ENCODE data around the gene SCYGR1. TPM values are rescaled to one million over a fixed set of nuclear protein-coding genes. Genes with fewer than 3 reads are reported as not detected.
"Not testable (repeated sequence)": the region's sequence is repeated elsewhere in the genome, so short reads cannot be mapped to it uniquely, and the experiment has no call there.

The SCYGR1 gene
- total RNA-seq, 1 donor, result not detected

GRCh38 chr2:227404585-227405271 is 17.0 kb upstream of the SCYGR1 start:
- no peak for DNase-seq (ENCODE audit: low read depth in 2 of 3, low spot score in 2 of 3)

DNA sequence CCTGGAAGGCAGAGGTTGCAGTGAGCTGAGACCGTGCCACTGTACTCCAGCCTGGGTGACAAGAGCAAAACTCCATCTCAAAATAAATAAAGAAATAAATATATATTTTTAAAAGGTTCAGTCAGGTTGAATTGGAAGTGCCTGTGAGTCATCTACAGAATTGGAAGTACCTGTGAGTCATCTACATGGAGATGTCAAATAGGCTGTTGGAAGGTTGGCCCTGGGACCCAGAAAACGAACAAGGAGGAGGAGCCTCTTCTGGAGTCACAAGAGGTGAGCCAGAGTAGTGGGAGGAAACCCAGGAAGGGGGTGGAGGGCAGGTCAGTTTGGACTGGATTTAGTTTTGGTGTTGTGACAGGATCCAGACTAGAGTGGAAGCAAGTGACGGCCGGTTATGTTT is 15.2 kb upstream of the SCYGR1 start:
- no peak for DNase-seq (ENCODE audit: low read depth in 2 of 3, low spot score in 2 of 3)

DNA sequence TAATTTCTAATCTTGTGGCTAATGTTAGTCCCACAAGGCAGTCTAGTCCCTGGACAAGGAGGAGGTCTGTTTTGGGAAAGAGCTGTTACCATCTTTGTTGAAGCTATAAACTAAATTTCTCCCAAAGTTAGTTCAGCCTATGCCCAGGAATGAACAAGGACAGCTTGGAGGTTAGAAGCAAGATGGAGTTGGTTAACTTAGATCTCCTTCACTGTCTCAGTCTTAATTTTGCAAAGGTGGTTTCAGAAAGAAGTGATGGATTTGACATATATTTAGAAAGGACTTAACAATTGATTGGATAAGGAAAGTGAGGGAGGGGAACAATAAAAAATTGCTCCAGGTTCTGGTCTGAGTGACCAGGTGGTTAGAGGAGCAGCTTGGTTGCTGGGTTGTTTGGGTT is 14.6 kb upstream of the SCYGR1 start:
- DNase-seq (ENCODE audit: low read depth in 2 of 3, low spot score in 2 of 3), result no peak

DNA sequence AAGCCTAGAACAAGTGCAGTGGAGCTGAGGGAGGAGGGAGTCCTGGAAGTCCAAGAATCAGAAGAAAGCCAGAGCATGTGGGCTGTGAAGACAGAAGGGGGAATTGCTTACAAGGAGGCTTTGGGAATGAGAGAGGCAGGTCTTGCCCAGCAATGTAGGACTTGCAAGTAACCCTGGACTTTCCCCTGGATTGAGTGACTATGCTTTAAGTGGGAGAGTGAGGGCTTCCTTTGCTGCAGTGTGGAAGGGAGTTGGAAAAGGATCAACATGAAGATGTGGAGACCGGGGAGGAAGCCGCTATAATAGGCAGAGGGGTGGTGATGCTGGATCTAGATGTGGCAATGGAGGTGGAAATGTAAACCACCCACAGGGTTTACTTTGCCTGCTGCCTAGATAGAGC is 13.8 kb upstream of the SCYGR1 start:
- no peak for DNase-seq (ENCODE audit: low read depth in 2 of 3, low spot score in 2 of 3)

GRCh38 chr2:227398684-227399670 is 11.2 kb upstream of the SCYGR1 start:
- no peak for DNase-seq (ENCODE audit: low read depth in 2 of 3, low spot score in 2 of 3)

DNA sequence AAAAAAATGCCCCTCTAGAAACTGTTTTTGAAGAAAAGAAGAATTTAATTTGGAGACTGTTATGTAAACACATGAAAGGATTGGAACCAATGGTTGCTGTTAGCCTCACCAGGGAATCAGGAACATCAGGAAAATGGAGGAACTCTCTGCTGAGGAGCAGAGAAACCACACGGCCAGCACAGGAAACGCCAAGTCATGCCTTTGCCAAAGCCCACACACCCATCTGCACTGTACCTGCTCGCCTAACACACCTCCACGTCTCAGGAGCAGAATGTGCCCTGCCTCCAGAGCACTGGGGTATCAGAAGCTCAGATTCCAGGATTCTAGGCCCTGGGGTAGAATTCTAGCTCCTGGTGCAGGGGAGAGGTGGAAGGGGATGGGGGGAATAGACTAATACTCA is 9.8 kb upstream of the SCYGR1 start:
- DNase-seq (ENCODE audit: low read depth in 2 of 3, low spot score in 2 of 3), result no peak

GRCh38 chr2:227395556-227395955 is 7.8 kb upstream of the SCYGR1 start:
- no peak for DNase-seq (ENCODE audit: low read depth in 2 of 3, low spot score in 2 of 3)

GRCh38 chr2:227394401-227394800 is 6.7 kb upstream of the SCYGR1 start:
- peak in 2 of 3 donors; percentile 26 to 59 for DNase-seq (ENCODE audit: low read depth in 2 of 3, low spot score in 2 of 3)

GRCh38 chr2:227390468-227391256 is 2.9 kb upstream of the SCYGR1 start:
- no peak for DNase-seq (ENCODE audit: low read depth in 2 of 3, low spot score in 2 of 3)

- no peak for DNase-seq (ENCODE audit: low read depth in 2 of 3, low spot score in 2 of 3)
Observed at GRCh38 chr2:227389661-227390060, 1.9 kb upstream of the SCYGR1 start.

DNA sequence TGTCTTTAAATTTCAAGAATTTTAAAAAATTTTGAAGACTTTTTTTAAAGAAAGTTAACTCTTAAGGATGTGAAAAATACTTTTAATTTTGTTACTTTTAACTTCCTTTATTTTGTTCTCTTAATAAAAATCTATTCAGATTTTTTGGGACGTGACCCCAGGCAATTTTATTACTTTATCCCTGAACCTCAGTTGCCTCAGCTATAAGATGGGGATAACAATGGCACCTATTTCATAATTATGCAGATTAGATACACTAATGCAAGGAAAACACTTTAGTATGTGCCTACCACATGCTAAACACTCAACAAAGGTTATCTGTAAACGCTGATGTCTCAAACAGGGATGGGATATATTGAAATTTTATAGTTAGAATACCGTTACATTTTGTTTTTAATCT is 1.5 kb upstream of the SCYGR1 start:
- DNase-seq (ENCODE audit: low read depth in 2 of 3, low spot score in 2 of 3), result no peak

DNA sequence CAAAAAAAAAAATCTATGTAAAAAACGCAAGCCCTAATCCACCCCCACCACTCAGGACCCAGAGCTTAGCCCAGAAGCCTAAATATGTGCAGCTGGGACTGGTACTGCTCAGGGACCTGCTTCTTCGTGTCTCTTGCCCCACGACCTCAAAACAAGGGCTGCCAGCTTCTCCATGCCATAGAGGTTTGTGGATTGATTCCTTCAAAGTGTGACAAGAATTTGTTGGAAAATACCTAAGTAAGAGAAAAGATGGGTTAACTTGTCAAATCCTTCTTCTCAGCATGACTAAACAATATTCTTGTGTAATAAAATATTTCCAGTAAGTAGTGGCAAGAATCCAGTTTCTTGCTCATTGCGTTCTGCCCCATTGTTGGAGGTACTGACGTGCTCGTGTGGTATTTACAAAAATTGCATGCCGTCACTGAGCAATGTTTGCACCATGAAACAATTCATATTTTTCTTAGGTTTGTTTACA is 825 bp upstream of the SCYGR1 start:
- no peak for DNase-seq (ENCODE audit: low read depth in 2 of 3, low spot score in 2 of 3)

DNA sequence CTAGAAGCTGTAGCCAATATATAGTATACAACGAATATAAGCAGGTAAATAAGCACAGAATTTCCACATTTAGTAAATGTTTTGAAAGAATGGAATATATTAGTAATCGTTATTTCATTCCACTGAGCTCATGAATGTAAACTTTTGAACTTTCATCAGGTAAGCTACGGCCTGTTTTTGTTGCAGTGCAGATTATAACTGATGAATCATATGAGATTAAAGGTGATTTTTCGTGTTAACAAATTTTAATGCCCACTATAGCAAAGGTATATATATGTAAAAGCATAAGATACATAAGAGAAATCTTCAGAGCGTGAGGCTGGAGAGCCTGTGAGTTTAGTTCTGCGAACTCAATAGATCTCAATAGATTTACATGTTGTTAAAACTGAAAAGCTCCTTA is 1.1 kb downstream of the SCYGR1 start:
- DNase-seq (ENCODE audit: low read depth in 2 of 3, low spot score in 2 of 3), result no peak

- DNase-seq (ENCODE audit: low read depth in 2 of 3, low spot score in 2 of 3), result no peak
Observed at GRCh38 chr2:227383686-227384085, 4.1 kb downstream of the SCYGR1 start.

- not testable (repeated sequence) for DNase-seq (ENCODE audit: low read depth in 2 of 3, low spot score in 2 of 3)
Observed at GRCh38 chr2:227382241-227382835, 5.4 kb downstream of the SCYGR1 start.

DNA sequence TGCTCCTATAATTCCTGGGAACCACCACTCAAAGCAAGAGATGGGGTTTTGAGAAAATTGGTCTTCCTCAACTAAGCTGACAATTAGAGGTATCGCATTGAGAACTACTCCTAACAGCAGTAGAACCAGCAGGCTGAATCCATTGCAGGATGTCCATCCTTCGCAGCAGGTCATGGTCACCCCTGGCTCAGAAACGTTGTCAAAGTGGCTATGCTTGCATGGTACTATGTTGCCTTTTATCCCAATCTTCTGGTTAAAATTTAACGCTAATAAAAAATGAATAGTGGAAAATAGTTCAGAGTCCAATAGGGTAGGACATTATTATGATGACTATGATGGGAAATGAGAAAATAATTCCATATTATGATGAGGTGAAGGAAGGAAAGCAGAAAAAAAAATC is 8.7 kb downstream of the SCYGR1 start, which contains the start of gene TM4SF20:
Gene TM4SF20, minus strand, starts transcription at position 212 of the 400 bp plus-strand sequence. Its CDS starts 38 bp downstream, at position 174.
- no peak for DNase-seq (ENCODE audit: low read depth in 2 of 3, low spot score in 2 of 3)

GRCh38 chr2:227378371-227378782 is 9.4 kb downstream of the SCYGR1 start:
- DNase-seq (ENCODE audit: low read depth in 2 of 3, low spot score in 2 of 3), result no peak

GRCh38 chr2:227377467-227378351 is 10.0 kb downstream of the SCYGR1 start:
- no peak for DNase-seq (ENCODE audit: low read depth in 2 of 3, low spot score in 2 of 3)

- no peak for DNase-seq (ENCODE audit: low read depth in 2 of 3, low spot score in 2 of 3)
Observed at GRCh38 chr2:227376656-227377396, 10.9 kb downstream of the SCYGR1 start.
